Bone marrow (tissue), 2 donors: ENCODE results near the gene C13orf46.
A peak's percentile ranks its signal among the peaks of the same experiment; 100 is the strongest.

Experiments used
- DNase-seq, 2 donors: peaks; one replicate each; lab custom pipeline; 2025; lab: John Stamatoyannopoulos, UW

Gene C13orf46

DNA sequence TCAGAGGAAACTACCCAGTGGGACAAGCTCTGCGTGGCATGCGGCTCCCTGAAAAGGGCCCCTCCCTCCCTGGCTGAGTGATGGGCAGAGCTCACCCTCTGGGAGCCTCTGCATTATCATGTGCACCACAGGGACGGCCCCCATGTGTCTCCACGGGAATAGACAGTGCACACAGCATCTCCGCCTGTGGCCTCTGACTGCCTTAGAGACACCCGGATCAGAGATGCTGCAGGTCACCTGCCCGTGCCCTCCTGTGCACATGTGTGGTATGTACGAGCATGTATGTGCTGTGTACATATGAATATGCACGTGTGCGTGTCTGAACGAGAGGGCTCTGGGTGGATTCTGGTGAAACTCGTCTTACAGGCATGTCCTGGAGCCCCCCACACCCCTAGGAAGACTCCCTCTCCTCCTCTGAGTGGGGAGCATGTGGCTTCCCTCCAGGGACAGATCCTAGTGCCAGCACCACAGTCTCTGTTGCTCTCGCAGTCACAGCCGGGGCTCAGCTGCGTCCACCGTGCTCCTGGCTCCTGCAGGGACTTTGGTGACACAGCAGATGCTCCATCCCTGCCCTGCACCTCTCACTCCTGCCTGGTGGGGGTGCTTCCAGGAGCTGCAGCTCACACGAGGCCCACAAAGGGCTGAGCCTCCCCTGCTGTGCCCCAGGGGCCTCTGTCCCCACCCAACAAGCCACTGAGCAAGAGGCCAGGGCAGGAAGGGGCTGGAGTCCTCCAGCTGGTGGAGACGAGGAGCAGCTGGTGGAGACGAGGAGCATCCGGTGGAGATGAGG, 19.6 kb downstream of the C13orf46 start:
- DNase-seq = no peak

DNA sequence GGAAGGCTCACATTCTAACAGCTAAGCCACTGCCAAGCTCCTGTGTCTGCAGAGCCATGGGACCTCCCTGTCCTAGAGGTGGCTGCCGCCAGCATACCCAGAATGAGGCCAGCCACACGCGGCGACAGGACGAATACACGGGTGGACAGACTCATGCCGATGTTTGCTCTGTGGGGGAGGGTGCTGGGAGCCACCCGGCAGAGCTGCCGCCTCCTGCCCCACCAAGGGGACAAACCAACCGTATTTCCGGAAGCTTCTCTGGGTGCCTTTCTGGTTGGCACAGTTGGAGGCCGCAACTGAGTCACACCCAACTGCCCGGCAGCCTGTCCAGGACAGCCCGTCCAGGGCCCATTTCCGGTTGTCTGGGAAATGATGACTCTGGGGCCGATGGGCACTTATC, 20.3 kb downstream of the C13orf46 start:
- no peak for DNase-seq

DNA sequence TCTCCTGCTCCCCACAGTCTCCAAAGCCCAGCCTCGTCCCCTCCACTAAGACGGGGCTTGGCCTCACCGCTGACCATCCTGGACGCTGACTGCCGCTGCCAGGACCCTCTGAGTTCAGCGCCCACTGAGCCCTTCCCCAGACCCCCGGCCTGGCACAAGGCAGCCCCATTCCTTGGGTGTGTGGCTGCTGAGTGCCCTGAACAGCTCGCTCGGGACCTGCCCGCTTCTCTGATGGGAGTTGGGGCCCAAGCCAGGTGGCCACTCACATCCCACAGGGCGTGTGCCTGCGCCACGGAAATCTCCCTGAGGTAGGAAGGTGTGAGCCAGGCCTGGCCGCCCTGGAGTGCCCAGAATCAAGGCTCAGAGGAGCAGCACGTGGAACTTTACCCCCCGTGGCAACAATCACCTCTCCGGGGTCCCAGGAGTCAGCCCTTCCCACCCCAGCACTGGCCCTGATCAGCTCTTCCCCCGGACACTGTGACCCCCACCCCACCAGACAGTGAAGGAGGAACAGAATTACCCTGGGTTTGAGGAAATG, 20.8 kb downstream of the C13orf46 start:
- no peak for DNase-seq

DNA sequence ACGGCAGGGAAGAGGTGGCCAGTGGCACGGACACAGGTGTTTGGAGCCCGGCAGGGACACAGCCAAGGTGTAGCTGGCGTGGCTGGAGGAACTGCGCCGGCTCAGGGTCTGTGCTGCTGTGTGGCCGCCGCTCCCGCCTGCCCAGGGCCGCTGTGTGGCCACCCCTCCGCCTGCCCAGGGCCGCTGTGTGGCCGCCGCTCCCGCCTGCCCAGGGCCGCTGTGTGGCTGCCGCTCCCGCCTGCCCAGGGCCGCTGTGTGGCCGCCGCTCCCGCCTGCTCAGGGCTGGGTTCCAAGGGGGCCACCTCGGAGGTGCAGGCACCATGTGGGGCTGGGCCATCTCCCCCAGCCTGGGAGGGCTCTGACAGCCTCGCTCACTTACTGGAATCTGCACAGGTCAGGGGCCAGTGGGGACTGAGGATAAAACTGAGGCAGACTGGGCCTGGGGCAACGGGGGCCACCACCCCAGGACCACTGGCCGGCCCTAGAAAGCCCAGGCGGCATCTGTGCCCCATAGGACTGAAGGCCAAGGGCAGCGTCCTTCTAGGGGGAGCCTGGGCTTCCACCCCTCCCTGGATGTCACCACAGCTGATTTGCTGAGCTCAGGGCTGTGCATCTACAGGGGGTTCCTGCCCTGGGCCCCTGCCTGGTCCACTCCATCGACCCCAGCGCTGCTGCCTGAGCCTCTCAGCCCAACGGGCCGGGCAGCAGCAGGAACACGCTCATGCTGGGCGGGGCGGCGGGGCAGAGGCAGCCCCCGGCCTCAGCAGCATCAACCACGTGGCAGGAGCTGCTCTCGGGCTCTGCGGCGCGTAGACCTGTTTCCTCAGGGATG, 21.5 kb downstream of the C13orf46 start:
- no peak for DNase-seq

DNA sequence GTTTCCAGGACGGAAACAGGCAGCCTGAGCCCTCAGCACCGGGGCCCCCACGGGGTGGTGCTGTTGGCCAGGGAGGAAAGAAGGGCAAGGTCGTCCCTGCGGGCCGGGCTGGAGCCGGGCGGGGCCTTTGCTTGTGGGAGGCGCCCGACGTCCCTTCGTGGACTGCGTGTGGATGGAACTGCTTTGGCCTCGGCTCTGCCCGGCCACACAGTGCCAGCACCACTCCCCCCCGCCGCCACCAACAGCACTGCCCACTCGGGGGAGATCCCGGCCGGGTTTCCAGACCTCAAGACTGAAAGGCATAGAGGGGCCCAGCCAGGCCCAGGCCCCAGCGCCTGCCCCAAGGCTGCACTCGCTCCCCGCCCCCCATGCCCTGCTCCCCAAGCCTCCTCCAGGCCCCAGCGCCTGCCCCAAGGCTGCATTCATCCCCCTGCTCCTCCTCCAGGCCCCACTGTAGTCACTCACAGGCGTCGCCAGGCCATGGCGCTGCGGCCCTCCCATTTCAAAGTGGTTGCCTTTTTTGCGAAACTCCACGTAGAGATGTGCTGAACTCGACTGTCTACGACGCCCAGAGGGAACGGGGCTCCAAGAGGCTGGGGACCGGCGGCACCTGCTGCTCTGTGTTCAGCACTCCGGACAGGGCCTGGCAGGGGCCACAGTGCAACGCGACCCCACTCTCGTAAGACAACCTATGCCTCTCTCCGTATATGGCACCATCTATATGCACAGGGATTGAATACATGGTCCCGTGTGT, 22.5 kb downstream of the C13orf46 start:
- DNase-seq = peak; percentile 44 to 51

DNA sequence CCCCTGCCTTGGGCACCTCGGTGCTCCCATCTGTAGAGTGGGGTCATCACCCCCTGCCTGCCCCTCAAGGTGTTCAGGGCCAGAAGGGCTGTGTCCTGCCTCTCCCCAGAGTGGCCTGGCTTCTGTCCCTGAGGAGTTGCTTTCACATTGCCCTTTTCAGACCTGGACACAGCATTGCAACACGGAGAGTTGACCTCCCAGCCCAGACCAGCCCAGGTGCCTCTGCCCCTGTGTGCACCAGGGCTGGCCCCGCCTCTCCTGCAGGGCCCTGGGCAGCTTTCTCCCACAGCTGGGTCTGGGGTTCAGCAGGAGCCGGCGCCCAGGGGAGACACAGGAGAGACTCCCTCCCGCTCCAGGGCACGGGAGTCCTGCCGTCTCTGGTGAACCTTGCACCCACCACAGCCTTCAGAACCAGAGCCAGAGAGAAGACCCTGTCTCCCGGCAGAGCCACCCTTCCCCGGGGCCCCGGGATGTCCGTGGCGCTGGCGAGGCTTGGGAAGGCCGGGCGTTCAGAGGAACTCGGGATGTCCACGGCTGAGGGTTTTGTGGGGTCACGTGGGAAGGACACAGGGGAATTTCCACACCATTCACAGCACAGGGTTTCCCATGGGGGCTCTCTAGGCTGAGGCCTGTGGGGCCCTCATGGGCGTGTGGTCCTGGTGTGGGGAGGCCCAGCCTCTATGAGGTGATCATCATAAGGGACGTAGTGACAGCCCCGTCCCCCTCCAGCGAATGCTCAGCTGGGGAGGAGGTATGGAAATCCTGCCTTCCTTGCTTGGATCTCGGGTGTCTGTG, 23.2 kb downstream of the C13orf46 start:
- no peak for DNase-seq

DNA sequence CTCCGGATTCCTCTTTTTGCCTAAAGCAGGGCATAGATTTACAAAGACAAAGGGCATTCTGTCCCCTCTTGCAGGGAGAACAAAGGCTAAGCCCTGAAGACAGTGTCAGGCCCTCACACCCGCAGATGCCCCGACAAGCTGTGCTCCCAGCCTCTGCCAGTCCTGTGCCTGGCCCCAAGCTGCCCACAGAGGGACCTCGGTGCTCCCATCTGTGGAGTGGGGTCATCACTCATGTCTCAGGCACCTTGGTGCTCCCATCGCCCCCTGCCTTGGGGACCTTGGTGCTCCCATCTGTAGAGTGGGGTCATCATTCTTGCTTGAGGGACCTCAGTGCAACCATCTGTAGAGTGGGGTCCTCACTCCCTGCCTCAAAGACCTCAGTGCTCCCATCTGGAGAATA, 24.3 kb downstream of the C13orf46 start:
- no peak for DNase-seq

DNA sequence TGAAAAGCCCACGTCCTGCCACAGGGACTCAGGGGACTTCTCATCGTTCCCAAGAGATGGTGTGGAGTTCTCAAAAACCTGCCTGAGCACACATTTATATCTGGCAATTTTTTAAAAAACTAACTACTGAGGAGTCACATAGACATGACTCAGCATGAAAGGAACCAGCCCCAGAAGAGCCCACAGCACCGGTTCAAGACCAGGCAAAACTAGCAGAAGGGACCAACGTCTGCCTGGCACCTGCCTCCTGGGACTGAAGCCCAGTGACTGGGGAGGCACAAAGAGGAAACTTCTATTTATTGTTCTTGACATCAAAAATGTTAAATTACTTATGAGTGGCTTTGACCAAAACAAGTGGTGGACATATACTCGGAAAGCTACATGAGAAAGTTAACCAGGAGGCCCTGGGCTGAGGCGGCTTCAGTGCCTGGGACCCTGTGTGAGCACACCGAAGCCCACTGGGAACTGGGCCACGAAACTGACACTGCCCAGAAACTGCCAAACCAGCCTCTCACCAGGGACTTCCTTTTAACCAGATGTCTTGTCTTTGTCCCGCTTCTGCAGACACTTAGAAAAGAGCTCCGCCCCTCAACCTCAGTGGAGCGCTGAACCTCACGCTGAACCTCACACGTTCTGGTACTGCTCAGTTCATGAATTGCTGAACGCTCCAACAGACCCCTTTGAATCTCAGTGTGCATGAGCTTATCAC, 25.7 kb downstream of the C13orf46 start:
- DNase-seq = no peak

DNA sequence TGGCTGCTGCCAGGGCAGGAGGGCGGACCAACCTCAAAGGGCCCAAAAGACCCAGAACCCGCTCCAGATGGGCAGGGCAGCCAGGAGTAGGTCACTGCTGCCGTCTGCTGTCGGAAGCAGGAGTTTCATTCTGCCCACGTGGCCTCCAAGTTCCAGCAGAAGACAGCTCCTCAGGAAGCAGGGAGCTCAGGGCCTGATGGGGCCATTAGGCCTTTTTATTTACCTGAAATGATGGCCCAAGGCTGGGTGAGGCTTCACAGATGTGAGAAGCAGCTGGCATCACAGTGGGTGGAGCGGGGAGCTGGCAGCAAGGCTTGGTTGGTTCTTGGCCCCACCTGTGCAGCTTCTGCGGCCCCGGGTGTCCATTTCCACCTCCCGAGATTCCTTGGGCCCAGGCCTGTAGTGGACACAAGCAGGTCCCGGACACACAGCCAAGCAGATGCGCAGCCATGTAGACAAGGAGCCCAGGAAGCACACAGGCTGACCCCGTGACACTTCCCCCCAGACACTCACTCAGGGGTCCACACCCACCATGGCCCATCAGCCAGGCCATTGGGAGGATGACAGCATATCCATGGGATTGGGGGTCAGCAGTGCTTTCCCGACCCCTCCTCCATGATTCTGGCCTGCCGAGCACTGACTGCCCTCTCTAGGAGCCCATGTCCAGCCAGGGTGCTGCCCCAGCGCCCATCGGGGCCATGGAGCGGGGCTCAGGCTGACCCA, 26.4 kb downstream of the C13orf46 start:
- DNase-seq = no peak

DNA sequence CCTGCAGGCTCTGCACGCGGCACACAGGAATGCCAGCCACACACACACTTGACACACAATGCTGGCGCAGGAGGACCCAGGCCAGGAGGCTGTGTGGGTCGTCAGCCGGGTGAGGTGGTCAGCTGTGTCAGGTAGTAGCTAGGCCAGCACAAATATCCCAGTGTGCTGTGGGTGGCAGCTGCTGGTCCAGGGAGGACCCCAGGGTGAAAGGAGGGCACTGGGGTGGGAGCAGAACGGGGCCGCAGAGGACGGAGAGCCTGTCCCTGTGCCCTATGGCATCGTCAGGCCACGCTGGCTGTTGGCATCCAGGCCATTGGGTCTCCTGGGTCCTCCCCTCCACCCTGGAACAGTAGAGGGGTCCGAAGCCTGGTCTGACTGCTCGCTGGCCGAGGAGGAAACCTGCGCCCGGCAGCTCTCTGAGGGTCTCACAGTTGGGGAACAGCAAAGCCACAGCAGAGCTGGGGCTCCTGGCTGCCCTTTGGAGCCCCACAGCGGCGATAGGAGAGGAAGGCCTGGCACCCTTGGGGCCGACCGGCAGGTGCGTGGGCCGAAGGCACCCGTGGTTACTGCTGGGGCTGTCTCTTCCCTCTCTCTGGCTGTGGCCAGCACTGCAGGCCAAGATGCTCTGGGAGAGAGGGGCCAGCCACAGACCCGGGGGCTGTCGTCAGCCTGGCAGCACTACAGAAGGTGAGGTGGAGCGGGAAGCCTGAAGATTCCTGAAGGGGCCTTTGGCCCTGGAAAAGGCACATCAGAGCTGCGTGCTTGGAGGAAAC, 27.3 kb downstream of the C13orf46 start:
- no peak for DNase-seq

DNA sequence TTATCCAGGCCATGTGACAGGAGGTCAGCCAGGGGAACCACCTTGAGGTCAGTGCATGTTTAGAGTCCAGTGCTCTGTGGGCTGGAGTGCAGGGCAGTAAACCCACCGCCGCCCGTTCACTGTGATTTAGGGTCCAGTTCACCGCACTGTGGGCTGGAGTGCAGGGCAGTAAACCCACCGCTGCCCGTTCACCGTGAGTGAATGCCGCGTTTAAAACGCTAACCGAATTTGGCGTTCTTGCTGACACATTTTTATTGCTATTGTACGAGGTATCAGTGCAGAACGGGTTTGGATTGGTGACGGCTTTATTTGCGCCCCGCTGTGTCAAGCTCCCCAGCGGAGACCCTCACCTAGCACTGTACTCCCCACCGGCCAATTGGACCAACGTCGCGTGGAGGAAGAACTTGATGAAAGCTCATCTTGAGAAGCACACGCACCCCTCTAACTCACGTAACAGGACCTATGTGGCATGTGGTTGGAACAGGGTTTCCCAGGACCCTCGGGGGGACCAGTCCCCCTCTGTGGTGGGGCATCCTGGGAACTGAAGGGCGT, 27.9 kb downstream of the C13orf46 start:
- no peak for DNase-seq

DNA sequence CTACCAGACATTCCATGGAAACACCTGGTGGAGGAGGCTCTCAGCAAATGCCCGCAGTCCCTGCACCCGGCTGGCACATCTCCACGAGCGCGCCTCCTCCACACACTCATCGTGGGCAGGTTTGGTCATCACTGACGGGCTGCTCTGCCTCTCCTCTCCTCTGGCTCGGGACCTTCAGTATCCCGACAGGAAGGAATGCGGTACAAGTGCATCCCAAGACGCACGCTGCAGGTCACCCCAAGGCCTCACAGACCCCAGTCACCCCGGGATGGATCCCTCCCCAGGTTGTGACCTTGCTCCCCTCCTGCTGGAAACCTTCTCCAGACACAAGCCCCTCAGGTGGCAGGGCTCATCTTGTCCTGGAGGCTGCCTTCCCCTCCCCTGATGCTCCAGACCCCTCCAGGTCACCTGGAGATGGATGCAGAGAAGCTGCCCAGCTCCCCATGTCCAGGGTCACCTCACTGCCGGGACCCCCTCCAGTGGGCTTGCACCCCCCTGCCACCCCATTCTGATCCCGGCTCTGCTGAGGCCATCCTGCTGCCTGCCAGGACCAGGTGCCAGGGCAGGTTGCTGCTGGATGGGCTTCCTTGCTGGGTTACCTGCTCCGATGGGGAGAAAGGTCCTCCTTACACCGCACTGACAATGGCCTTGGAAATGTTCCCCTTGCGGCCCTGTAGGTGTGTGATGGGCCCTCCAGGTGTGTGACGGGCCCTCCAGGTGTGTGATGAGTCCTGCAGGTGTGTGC, 29.9 kb downstream of the C13orf46 start:
- DNase-seq = no peak

DNA sequence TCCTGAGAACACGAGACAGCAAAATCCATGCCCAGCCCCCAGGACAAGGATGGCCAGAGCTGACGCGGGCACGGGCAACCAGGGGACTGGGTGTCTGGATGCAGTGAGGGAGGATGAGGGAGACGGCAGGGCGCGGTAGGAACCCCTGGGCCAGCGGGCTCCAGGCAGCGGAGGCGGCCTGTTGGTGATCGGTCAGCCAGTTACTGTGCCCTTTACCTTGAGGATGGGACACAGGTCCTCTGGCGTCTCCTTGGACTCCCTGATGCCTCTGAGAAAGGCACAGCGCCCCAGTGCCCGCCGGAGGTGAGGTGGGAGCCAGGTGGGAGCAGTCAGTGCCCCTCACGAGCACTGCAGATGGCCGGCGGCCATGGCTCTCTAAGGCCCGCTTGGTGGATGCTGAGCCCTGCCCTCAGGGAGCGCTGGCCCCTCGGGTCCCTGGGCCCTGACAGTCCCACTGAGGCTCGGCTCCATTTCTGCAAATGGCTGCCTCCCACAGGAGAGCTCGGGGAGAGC, 31.2 kb downstream of the C13orf46 start:
- no peak for DNase-seq

DNA sequence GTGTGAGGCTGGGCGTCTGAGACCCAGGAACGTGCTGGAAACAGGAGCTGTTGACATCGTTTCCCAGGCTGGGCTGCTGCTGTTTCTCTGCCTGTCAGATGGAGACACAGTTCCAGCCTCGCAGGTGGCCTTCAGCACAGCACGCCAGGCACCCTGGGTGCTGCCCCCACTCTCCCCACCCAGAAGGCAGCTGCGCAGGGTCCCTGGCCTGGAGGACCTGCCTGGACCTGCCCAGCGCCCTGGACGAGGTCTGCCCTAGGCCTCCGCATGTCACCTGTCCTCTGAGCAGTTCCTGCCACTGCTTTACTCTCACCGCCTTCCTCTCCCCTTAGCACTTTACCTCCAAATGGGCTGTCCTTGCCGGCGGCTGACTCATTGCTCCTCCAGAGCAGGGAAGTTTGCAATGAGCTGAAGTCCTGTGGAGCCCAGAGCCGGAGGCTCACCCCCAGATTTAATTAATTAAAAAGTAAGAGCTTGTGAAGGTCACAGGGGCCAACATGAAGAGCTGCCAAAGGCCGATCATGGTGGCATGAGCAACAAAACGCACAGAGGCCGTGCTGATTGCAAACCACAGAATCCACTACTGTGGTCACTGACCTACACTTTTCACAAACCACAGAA, 32.2 kb downstream of the C13orf46 start:
- DNase-seq = no peak

DNA sequence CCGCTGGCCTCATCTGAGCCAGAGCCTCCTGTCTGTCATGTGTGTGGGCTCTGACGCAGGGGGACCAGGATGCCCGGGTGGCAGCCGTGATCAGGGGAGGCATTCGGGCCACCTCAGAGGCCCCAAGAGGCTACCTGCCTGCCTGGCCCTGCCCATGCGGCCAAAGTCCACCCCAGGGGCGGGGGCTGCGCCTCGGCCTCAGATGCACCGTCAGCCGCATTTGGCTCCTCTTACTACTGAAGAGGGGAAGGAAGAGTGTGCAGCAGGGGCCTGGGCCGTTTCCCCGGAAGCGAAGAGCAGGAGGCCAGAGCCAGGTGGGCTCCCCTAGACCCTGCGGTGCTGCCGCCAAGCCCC, 34.0 kb downstream of the C13orf46 start:
- no peak for DNase-seq

DNA sequence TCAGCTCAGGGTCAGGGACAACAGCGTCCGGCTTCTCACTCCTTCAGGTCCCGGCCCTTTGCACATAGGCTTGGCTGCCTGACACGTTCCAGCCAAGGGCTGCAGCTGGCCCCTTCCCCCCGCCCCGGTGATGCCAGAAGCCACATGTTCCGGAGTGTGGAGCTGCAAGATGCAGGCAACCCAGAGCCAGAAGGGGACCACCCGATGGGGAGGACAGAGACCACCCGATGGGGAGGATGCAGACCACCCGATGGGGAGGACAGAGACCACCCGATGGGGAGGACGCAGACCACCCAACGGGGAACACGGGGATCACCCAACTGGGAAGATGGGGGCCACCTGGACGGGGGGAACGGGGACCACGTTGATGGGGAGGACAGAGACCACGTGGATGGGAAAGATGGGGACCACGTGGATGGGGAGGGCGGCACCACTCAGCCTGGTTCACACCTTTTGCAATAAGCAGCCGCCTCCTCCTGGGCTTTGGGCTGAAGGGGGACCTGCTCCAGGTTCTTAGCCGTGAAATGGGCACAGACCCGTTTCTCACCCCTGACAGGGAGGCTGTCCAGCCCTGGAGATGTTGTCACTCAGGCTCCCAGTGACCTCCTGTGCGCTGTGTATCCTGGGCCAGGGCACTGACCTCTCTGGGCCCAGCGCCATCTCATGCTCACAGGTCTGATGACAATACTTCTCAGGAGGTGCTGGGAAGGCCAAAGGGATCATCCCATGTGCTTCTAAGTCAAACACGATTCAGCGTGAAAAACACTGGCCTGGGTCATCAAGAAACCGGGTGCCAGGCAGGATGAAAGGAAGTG, 34.5 kb downstream of the C13orf46 start:
- DNase-seq = no peak

DNA sequence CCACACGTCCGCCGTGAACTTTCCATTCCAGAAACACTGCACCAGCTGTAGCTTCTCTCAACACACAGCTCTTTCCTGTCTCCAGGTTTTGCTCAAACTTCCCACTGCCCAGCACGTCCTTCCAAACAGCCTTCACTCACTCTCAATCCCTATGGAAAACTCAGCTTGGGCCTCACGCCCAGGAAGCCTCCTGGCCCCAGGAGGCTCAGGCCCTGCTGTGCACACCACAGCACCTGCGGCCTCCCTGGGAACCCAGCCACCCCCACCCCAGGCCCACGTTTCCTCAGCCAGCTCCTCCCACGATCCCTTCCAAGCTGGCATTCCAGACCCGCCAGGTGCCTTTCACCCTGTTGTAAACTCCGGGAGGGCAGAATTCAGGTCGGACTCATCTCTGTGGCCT, 35.2 kb downstream of the C13orf46 start:
- DNase-seq = no peak
